Medulla oblongata (tissue), 1 donor: Measurements from ENCODE around the gene CELF2.
A peak's percentile ranks its signal among the peaks of the same experiment; 100 is the strongest.
"Not testable (repeated sequence)": the region's sequence is repeated elsewhere in the genome, so short reads cannot be mapped to it uniquely, and the experiment has no call there.

Experiments
- DNase-seq: peaks from one replicate; pipeline ENCODE4 v3.0.0-alpha.2; 2015; ENCODE audit errors: extremely low spot score

Gene CELF2

GRCh38 chr10:11096422-11096821, 78.8 kb downstream of the CELF2 start:
- peak; percentile 23 for DNase-seq

- DNase-seq = no peak
These were observed 80.0 kb downstream of the CELF2 start for GRCh38 chr10:11097686-11098085.

DNA sequence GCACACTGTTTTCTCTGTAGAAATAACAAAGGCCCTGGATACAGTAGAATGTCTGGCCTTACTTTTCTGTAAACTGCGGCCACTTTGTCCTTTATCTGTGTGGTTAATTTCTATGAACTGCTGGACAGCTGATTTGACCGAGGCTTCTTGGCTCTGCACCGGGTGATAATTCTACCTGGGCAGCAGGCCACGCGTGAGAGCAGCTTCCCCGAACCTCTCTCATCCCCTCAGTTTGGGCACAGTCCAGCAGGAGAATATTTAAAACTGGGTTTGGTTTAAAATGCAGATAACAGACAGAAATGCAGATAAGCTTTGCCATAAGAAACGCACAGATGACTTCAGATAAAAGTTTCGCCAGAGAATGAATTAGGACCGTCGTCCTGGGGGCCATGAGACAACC, 81.0 kb downstream of the CELF2 start:
- DNase-seq = no peak

DNA sequence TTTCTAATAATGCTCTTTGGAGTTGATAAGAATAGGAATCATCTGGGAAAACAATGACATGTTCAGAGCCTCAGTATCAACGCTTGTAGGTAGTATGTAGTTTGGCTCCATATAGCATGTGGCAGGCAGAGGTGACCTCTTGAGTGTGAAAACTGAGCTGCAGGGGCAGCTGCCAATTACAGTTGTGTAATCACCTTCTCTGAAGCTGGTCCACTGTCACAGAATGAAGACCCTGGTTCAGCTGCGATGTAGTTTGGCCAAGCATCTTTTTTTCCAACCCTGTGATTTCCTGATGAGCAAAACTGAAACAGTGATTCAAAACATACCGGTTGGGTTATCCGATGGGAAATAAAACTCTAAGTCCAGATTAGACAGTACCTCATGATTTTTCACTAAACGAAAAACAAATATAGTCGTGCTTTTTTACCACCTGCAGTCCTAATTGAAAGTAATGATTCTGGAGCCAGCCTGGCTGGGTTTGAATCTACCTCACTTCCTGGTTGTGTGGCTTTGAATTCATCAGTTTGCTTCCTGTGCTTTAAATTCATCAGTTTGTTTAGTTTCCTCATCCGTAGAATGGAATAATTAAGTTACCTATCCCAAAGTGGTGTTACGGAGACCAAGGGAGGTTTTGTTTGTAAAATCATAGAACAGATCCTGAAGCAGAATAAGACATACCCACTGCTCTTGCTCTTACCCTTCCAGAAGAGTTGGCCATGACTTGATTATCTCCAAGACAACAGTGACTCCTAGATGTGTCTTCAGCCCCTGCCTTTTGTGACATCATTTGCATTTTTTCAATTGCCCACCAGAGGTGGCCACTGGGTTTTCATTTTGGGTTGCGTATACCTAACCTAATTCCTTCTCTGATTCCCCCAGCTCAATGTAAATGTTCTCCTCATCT, 87.4 kb downstream of the CELF2 start:
- no peak for DNase-seq

DNA sequence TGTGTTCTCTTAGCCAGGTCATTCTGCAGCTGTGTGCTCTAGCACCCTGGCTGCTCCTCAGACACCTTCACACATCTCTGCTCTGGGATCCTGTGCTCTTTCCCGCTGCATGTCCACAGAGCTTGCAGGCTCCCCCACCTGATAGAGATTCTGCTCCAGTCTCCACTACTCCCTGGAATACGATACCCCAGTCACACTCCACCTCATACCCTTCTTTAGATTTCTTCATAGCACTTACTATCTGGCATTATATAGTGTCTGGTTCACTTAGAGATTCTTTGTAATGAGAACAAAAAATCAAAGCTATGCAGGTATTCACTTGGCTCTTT, 88.0 kb downstream of the CELF2 start:
- no peak for DNase-seq

GRCh38 chr10:11106621-11107374, 89.1 kb downstream of the CELF2 start:
- DNase-seq = no peak

DNA sequence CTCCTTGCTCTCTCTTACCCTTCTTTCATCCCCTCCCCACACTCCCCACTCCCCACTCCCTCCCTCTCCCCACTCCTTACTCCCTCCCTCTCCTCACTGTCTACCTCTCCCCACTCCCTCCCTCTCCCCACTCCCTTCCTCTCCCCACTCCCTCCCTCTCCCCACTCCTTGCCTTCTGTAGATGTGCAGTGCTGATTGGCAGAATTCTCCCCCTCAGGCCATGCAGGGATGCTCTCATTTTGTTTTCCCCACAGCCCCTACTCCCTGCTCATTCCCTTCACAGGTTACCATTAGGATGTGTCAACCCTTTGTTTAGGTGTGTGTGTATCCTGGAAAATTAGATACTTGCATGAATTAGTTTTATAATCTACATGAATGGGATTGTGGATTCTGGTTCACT, 90.3 kb downstream of the CELF2 start:
- DNase-seq = no peak

DNA sequence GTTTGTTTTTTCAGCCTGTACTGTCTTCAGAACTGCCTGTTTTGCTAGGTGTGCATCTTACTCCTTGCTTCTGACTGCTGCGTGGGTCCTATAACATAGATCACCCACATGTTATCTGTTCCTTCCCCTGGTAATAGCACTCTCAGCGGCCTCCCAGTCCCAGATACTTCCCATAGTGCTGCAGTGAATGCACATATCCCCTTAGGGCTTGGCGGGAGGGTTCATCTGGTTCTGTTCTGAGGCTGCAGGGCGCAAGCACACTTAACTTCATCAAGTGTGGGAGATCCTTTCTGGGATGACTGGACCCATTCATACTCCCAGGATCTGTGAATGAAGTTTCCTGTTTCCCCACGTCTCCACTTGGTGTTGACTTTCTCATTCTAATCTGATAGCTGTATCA, 90.7 kb downstream of the CELF2 start:
- DNase-seq = no peak

GRCh38 chr10:11109590-11109989, 91.9 kb downstream of the CELF2 start:
- DNase-seq = no peak

DNA sequence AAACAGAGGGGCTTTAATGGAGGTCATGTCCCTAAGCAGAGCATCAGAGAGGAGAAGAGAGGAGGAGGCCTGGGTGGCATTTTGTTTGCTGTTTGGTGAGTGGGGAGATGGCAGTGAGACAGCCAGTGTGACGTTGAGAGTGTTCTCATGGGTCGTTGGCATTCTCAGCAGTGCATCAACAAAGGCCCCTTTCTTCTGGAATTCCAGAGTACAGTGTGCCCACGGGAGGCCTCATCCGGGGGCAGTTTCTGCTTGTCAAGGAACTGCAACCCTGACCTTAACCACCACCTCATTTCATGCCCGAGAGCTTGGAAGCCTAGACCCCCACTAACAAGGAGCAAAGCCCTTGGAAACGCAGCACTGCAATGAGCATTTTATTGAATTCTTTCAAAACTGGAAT, 92.9 kb downstream of the CELF2 start:
- DNase-seq = peak; percentile 71

DNA sequence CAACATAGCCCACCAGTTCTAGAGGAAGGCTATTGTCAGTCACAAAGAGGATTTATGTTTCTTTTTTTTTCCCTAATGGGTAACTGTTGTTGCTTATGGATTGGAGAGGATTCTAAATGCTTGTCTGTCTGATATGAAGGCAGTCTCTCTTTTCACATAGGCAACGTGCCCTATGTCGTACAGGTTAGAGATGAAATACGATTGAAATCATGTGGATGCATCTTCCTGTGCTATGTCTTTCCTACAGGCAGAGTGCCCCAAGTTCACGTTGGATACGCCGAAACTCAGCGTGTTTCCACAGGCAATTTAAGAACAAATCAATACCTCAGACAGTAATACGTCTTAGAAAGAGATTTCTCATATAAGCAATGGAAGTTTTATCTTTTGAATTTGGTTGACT, 93.8 kb downstream of the CELF2 start:
- no peak for DNase-seq

GRCh38 chr10:11112718-11113117, 95.0 kb downstream of the CELF2 start:
- no peak for DNase-seq

DNA sequence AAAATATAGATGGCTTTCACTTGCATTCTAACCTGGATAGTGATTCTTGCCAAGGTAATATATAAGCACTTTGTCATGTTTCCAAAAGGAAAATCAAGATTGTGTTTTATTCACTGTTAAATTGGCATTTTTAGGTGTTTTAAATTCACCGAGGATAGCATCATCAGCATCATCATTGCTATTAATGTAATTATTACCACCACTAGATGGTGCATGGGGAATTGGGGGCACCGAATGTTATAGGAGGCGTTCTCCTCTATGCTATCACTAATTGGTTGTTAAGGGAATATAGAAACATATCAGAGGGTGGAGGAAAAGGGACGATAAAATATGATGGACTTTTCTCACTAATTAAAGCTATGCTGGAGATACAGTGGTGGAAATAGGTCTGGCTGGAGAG, 95.5 kb downstream of the CELF2 start:
- DNase-seq = peak; percentile 23

DNA sequence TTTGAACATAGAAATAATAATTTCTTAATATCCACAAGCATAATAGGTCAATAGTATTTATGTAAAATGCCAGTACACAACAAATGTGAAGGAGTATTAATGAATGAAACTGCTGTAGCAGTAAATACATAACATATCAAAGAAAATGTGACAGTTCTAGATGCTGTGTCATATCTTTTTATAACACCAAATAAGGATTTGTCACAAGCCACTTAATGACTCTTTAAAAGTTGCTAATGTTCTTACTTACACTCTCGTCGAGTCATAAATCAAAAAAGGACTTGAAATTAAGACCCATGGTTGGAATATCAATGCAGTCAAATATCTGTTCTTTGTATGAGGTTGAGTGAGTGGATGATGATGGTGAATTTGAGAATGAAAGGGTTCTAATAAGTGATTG, 96.6 kb downstream of the CELF2 start:
- DNase-seq = no peak

GRCh38 chr10:11115337-11115736, 97.7 kb downstream of the CELF2 start:
- DNase-seq = no peak

DNA sequence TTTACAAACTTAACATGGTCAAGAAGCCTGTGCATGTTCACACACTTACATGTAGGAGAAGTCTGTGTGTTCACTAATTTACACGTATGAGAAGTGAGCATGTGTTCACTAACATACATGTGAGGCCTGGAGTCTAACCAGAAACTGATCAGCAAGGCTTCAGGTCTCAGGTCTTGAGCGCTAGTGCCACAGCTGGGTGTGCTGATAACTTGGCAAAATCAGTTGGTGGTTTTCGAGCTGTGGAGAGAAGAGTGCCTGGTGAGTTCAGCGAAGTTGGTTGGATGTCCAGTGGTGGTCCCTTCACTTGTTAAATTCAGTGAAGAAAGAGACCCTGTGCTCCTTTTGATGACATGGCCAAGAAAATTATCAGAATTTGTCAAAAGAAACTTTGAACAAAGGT, 98.7 kb downstream of the CELF2 start:
- no peak for DNase-seq

DNA sequence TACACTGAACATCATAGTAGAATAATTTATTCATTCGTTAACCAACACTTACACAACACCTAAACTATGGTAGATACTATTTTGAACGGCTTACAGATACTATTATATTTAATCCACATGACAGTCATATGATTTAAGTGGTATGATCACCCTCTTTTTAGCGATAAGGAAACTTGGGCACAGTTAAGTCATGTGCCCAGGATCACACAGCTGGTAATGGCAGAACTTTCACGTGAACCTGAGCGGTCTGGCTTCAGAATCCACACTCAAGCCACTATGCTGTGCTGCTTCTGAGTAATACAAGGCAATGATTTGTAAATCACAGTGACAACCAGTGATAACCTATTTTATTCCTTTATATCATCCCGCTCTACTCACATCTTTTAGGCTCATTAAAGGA, 99.1 kb downstream of the CELF2 start:
- no peak for DNase-seq

GRCh38 chr10:11118686-11119085, 101.0 kb downstream of the CELF2 start:
- DNase-seq = no peak

DNA sequence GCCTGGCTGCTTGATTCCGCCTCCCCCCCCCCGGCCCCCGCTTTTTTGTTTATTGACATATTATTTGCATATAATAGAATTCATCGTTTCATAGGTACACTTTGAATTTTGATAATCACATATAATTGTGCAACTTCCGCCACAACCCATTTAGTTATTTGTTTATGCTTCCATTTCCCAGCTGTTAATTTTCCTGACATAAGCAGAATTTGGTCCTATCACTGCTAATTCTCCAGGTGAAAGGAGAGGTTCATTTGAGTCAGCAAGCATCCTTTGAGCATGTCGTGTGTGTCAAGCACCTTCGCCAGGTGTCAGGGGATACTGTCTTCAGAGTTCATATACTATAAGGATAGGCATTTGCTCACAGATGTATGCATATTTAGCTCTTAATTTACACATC, 102.2 kb downstream of the CELF2 start:
- no peak for DNase-seq

DNA sequence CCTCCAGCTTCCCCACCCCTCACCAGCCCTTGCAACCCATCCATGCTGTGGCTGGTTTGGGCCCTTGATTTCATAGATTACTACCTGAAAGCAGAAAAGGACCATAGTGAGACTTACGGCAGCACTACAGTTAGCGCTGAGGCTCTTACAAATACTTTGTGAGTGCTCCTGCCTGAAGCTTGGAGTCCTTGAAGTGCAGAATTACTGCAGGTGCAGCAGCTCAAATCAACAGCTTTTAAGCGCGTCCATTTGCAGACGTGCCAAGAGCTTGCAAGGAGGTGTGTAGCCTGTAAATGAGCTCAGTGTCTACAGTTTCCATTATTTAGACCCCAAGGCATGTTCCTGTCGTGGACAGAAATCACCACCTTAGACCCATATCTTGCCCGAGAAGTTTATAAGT, 103.0 kb downstream of the CELF2 start:
- DNase-seq = no peak

DNA sequence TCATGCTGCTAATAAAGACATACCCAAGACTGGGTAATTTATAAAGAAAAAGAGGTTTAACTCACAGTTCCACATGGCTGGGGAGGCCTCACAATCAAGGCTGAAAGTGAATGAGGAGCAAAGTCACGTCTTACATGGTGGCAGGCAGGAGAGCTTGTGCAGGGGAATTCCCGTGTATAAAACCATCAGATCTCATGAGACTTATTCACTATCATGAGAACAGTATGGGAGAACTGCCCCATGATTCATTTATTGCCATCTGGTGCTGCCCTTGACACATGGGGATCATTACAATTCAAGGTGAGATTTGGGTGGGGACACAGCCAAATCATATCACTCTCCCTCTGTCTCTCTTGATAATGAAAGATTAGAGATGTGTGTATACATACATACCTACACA, 106.2 kb downstream of the CELF2 start:
- not testable (repeated sequence) for DNase-seq

GRCh38 chr10:11125004-11125403, 107.3 kb downstream of the CELF2 start:
- no peak for DNase-seq

GRCh38 chr10:11127017-11127416, 109.3 kb downstream of the CELF2 start:
- not testable (repeated sequence) for DNase-seq
